Heart left ventricle (tissue), 16 donors: Measurements from ENCODE around the gene PRPF6. TPM values are rescaled to one million over a fixed set of nuclear protein-coding genes. Genes with fewer than 3 reads are reported as not detected.

Experiments used
- ATAC-seq, 4 donors: fragments of 200-7000 bp; cut with Tn5 transposase; one replicate each; pipeline ENCODE4 v1.9.1; 2020 to 2022; ENCODE audit warnings: moderate library complexity in 4 of 4, mild to moderate bottlenecking in 3 of 4, moderate number of reproducible peaks in 1 of 4
- DNase-seq, 5 donors: peaks; one replicate each; pipeline ENCODE4 v3.0.0-alpha.2; 2020
- H3K27ac ChIP-seq, 12 donors: fragments of 200-600 bp; sonication (generic) in 4 of 12; one replicate each; pipeline versions ENCODE4 v1.5.0 to v1.8.0; 2016 to 2022; ENCODE audit warnings: mild to moderate bottlenecking in 2 of 12
- H3K27me3 ChIP-seq, 9 donors: fragments of 200-600 bp; sonication (generic) in 2 of 9; one replicate each; pipeline versions ENCODE4 v1.5.1 to v1.8.0; 2016 to 2022; ENCODE audit warnings: mild to moderate bottlenecking in 3 of 9
- H3K36me3 ChIP-seq, 9 donors: fragments of 200-600 bp; sonication (generic) in 2 of 9; one replicate each; pipeline versions ENCODE4 v1.5.0 to v1.8.0; 2018 to 2022; ENCODE audit warnings: mild to moderate bottlenecking in 2 of 9
- H3K4me1 ChIP-seq, 12 donors: fragments of 200-600 bp; sonication (generic) in 4 of 12; one replicate each; pipeline versions ENCODE4 v1.5.0 to v1.8.0; 2016 to 2022; ENCODE audit warnings: mild to moderate bottlenecking in 3 of 12
- H3K4me3 ChIP-seq, 12 donors: fragments of 200-600 bp; sonication (generic) in 4 of 12; one replicate each; pipeline versions ENCODE4 v1.5.0 to v1.8.0; 2017 to 2022; ENCODE audit warnings: mild to moderate bottlenecking in 9 of 12, moderate library complexity in 4 of 12
- H3K9me3 ChIP-seq, 12 donors: fragments of 200-600 bp; sonication (generic) in 4 of 12; one replicate each; pipeline versions ENCODE4 v1.5.0 to v1.8.0; 2016 to 2022; ENCODE audit warnings: mild to moderate bottlenecking in 1 of 12
- CTCF ChIP-seq, 12 donors: fragments of 200-600 bp; sonication (generic) in 4 of 12; IDR thresholded peaks; one replicate each; pipeline versions ENCODE4 v1.5.0 to v1.8.0; 2018 to 2022; ENCODE audit warnings: antibody characterized with exemption in 12 of 12, mild to moderate bottlenecking in 5 of 12
- POLR2A ChIP-seq, 2 donors: fragments of 450-650 bp; IDR thresholded peaks; one replicate each; pipeline ENCODE4 v1.6.1; 2017; ENCODE audit warnings: antibody characterized with exemption in 2 of 2, mild to moderate bottlenecking in 2 of 2, moderate library complexity in 2 of 2
- WGBS, 4 donors: extraction: QIAGEN DNeasy Blood & Tissue Kit in 2 of 4; methylation state at CpG; one replicate each; pipeline versions ENCODE4 v1.1.5 to v1.1.7; 2013 to 2018; 5-methylcytosine and 5-hydroxymethylcytosine counted together
- intact Hi-C, 10 donors: fragments of 100-400 bp; cut with DNase I; formaldehyde crosslinking; loops; one replicate each; pipeline versions ENCODE4 v1.11.1 to v1.14.2; 2022
- polyA plus RNA-seq, 2 donors: library from polyadenylated mRNA; stranded (reverse); fragments of 200-250 nt; gene quantifications; one replicate each; pipeline ENCODE4 v1.2.3, GENCODE V29; 2013
- total RNA-seq, 9 donors: library from RNA; depleted of rRNA in 2 of 9; stranded (reverse); fragments of >200 nt in 2 of 9; fragmentation: NEBNext Ultra II Directional in 3 of 9; extraction: Animal tissue kit (Norgen Biotek cat#: 25700) in 3 of 9; gene quantifications; one replicate each; pipeline versions ENCODE4 v1.1.0 to v1.2.4, GENCODE V29; 2016 to 2023
- donor health status: ischemic (EF 13 %, LVEDD 7.1; RV severe dilation, severe dysfunction).
- donor health status: healthy with polysubstance abuse.
- donor health status: DM: no; HTN: yes; CAD: no.
- donor health status: DM: no; HTN: no; CAD: no.
- donor health status: ischemic (EF 25% LVEDD 6.9; RV normal size, moderate dysfunction).
- donor health status: ischemic (EF 25% LVEDD 5.7; RV mildly dilated, moderate dysfunction).
- donor health status: healthy.
- donor health status: DM: yes; HTN: yes; CAD: no.
- donor health status: ischemic (EF 35%, LVEDD 5.7; RV mildly dilated, moderate dysfunction).
- donor health status: nonischemic (EF 11% LVEDD 7.7; RV severe dilation, severe dysfunction).
- donor health status: DM: yes; HTN: yes; CAD: no.
- donor health status: PGD.
- donor health status: ischemic (EF 29% LVEDD 5.4; RV normal size, mild dysfunction).
- donor health status: nonischemic (EF 23%, LVEDD 6.1; RV moderate dilation, normal function).

Gene PRPF6
- total and polyA plus RNA-seq, 11 donors: 31.0 to 62.6 (median 47.6) TPM

GRCh38 chr20:63944078-63944941 lies 36.6 kb upstream of the PRPF6 start:
- intact Hi-C loops: no loop called here
- peaks cover 4 to 64% (median 47%) of the 10 kb centered on the region in 12 donors for H3K4me1 ChIP-seq
- DNase-seq (peak; percentile 10 to 64 (median 25)), ATAC-seq (no peak)
- H3K9me3 ChIP-seq: no peaks in the 10 kb centered on the region
- TF ChIP-seq CTCF (IDR thresholded peaks at IDR 0.05) (no peak), POLR2A (IDR thresholded peaks at IDR 0.05) (no peak)
- no peak overlapping the region for H3K4me3 ChIP-seq
- WGBS, 4 donors: 89 to 92% (median 90%) methylated on average over 26 to 35 of the region's 35 CpGs
- H3K27me3 ChIP-seq: no peaks in the 10 kb centered on the region
- H3K36me3 ChIP-seq: peaks cover 0 to 62% (median 59%) of the 10 kb centered on the region in 9 donors
- peak overlapping the region in 4 of 12 donors; percentile 60 to 98 (median 68) for H3K27ac ChIP-seq

GRCh38 chr20:63945031-63945658 lies 35.8 kb upstream of the PRPF6 start:
- intact Hi-C loops: no loop called here
- Histone ChIP-seq H3K4me3 (no peak overlapping the region), H3K9me3 (no peaks in the 10 kb centered on the region), H3K27ac (peak overlapping the region in 2 of 12 donors; percentile 9 to 98), H3K36me3 (peaks cover 0 to 53% (median 50%) of the 10 kb centered on the region in 9 donors), H3K4me1 (peaks cover 4 to 72% (median 56%) of the 10 kb centered on the region in 12 donors), H3K27me3 (no peaks in the 10 kb centered on the region)
- no peak for TF ChIP-seq CTCF (IDR thresholded peaks at IDR 0.05)
- TF ChIP-seq POLR2A (IDR thresholded peaks at IDR 0.05): no peak
- peak in 3 of 5 donors; percentile 23 to 49 (median 38) for DNase-seq
- WGBS, 4 donors: 78 to 90% (median 85%) methylated on average over 4 to 17 of the region's 17 CpGs
- no peak for ATAC-seq

- WGBS, 4 donors: 80 to 91% (median 89%) methylated on average over 23 to 39 of the region's 39 CpGs
- ATAC-seq (no peak), DNase-seq (peak in 4 of 5 donors; percentile 13 to 60 (median 28))
- intact Hi-C loops: no loop called here
- no peaks in the 10 kb centered on the region for H3K9me3 ChIP-seq
- peaks cover 4 to 82% (median 63%) of the 10 kb centered on the region in 12 donors for H3K4me1 ChIP-seq
- no peak overlapping the region for H3K4me3 ChIP-seq
- no peaks in the 10 kb centered on the region for H3K27me3 ChIP-seq
- TF ChIP-seq POLR2A (IDR thresholded peaks at IDR 0.05) (no peak), CTCF (IDR thresholded peaks at IDR 0.05) (no peak)
- H3K36me3 ChIP-seq: peaks cover 0 to 43% (median 40%) of the 10 kb centered on the region in 9 donors
- peak overlapping the region in 6 of 12 donors; percentile 38 to 98 (median 68) for H3K27ac ChIP-seq
These were observed 34.7 kb upstream of the PRPF6 start for GRCh38 chr20:63945921-63946920.
